OCI-LY7 (cell line): ENCODE measurements around the gene GBE1.

Experiments used
- CTCF ChIP-seq: fragments of 200-600 bp; sonication (generic); conservative IDR thresholded peaks from 2 replicates; pipeline ENCODE4 v1.5.1; 2014; ENCODE audit warnings: mild to moderate bottlenecking, antibody characterized with exemption, low read length, moderate library complexity, mixed read lengths
- EZH2phosphoT487 ChIP-seq: fragments of 200-600 bp; sonication (generic); IDR thresholded peaks from 2 replicates; pipeline ENCODE4 v1.6.1; 2018; ENCODE audit warnings: low read depth, borderline replicate concordance, mild to moderate bottlenecking, mixed run types, antibody characterized with exemption, low read length, moderate library complexity, mixed read lengths

- TF ChIP-seq CTCF, result no peak
- TF ChIP-seq EZH2phosphoT487, result no peak
Measured at GRCh38 chr3:81622395-81622794, 139.1 kb downstream of the GBE1 start.
